ENCODE measurements around the gene KCNN4. TPM values are rescaled to one million over a fixed set of nuclear protein-coding genes. Genes with fewer than 3 reads are reported as not detected.
A peak's percentile ranks its signal among the peaks of the same experiment; 100 is the strongest.

KCNN4 gene
- total and polyA plus RNA-seq, 11 donors = 0.15 to 3.7 (median 0.63) TPM

DNA sequence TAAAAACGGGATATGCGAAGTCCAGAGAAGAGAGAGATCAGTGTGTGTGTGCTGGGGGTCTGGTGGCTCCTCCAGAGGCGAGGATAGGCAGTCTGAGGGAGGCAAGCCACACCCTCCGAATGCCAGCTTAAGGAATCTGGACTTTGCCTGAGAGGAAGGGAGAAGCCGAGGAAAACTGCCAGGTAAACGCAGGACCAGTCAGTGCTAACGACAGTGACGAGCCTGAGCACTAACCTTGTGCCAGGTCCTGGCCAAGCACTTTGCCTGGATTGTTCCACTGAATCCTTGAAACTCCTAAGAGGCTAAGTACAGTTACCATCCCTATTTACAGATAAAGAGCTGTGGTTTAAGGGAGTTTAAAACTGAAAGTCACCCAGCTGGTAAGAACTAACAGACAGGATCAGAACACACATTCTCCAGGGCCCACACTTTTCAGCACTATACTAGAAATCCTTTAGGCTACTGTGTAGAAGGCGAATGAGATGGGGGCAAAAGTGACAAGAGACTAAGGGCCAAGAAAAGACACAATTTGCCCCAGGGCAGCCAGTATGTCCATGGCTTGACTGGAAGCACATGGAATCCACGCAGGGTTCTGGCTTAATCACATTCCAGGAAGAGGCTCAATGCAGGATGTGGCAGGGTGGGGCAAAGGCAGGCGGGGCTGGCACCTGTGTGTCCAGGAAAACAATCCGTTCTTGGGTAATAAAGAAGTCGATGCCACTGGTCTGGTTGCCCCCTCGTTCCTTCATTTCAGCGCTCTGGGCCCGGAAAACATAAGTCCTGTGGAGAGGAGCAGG, 41.1 kb downstream of the KCNN4 start:
- TF ChIP-seq POLR2A (IDR thresholded peaks at IDR 0.05) = no peak
- TF ChIP-seq, protein P1, sequence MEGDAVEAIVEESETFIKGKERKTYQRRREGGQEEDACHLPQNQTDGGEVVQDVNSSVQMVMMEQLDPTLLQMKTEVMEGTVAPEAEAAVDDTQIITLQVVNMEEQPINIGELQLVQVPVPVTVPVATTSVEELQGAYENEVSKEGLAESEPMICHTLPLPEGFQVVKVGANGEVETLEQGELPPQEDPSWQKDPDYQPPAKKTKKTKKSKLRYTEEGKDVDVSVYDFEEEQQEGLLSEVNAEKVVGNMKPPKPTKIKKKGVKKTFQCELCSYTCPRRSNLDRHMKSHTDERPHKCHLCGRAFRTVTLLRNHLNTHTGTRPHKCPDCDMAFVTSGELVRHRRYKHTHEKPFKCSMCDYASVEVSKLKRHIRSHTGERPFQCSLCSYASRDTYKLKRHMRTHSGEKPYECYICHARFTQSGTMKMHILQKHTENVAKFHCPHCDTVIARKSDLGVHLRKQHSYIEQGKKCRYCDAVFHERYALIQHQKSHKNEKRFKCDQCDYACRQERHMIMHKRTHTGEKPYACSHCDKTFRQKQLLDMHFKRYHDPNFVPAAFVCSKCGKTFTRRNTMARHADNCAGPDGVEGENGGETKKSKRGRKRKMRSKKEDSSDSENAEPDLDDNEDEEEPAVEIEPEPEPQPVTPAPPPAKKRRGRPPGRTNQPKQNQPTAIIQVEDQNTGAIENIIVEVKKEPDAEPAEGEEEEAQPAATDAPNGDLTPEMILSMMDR (IDR thresholded peaks at IDR 0.05) = no peak
- Histone ChIP-seq H3K36me3 (peaks cover 0 to 100% (median 94%) of the 10 kb centered on the region in 9 donors), H3K27ac (peak overlapping the region in 1 of 12 donors; percentile 1), H3K4me3 (no peak overlapping the region), H3K27me3 (no peaks in the 10 kb centered on the region), H3K9me3 (no peaks in the 10 kb centered on the region), H3K4me1 (peaks cover 0 to 12% (median 3%) of the 10 kb centered on the region in 12 donors)
- intact Hi-C loops (cut with DNase I) = loop anchor here in 1 of 10 donors (5.0 kb wide), 1 partner anchor 72 kb away; no protein-coding TSS in a partner anchor
- WGBS, 4 donors = 65 to 84% (median 76%) methylated on average over 16 of the region's 16 CpGs
- ATAC-seq = no peak
- no peak for DNase-seq

DNA sequence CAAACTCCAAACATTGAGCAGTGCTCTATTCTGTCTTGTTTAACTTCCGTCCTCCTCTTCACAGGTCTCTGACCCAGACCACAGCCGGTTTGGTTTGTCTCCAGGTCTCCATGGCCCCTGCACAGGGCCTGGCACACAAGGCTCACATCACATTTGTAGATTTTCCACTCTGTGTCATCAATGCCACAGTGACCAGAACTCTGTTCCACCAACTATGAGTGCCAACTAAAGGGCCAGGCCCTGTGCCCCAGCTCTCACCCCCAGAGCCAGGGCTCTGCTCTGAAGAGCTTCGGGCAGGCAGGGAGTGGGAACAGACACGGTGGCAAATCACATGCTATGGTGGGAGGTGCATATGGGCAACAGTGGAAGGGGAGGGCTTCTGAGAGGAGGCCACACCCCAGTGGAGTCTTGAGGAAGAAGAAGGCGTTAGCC, 42.0 kb downstream of the KCNN4 start:
- peak in 2 of 4 donors; percentile 25 to 53 for ATAC-seq
- whole genome bisulfite sequencing, 4 donors = 59 to 62% (median 61%) methylated on average over 5 of the region's 5 CpGs

GRCh38 chr19:43735957-43736356, 44.8 kb downstream of the KCNN4 start:
- Histone ChIP-seq H3K9me3 (no peaks in the 10 kb centered on the region), H3K36me3 (peaks cover 0 to 100% (median 94%) of the 10 kb centered on the region in 9 donors), H3K4me3 (no peak overlapping the region), H3K27me3 (no peaks in the 10 kb centered on the region), H3K27ac (no peak overlapping the region), H3K4me1 (peaks cover 0 to 9% (median 0%) of the 10 kb centered on the region in 12 donors)
- TF ChIP-seq, protein P1 (IDR thresholded peaks at IDR 0.05) = no peak
- TF ChIP-seq POLR2A (IDR thresholded peaks at IDR 0.05) = no peak
- no peak for ATAC-seq
- intact Hi-C loops (cut with DNase I) = loop anchor here in 1 of 10 donors (5.0 kb wide), 1 partner anchor 69 kb away; no protein-coding TSS in a partner anchor
- DNase-seq = no peak

More for the DNA sequence above, 42.0 kb downstream of the KCNN4 start:
- peaks cover 0 to 11% (median 3%) of the 10 kb centered on the region in 12 donors for H3K4me1 ChIP-seq
- no peak for DNase-seq
- no peaks in the 10 kb centered on the region for H3K27me3 ChIP-seq
- H3K4me3 ChIP-seq = no peak overlapping the region
- intact Hi-C loops (cut with DNase I) = loop anchor here in 1 of 10 donors (5.0 kb wide), 1 partner anchor 71 kb away; no protein-coding TSS in a partner anchor
- H3K9me3 ChIP-seq = no peaks in the 10 kb centered on the region
- TF ChIP-seq, protein P1 (IDR thresholded peaks at IDR 0.05) = no peak
- no peak for TF ChIP-seq POLR2A (IDR thresholded peaks at IDR 0.05)
- H3K36me3 ChIP-seq = peaks cover 0 to 100% (median 94%) of the 10 kb centered on the region in 9 donors
- H3K27ac ChIP-seq = no peak overlapping the region

GRCh38 chr19:43735013-43735412, 45.8 kb downstream of the KCNN4 start:
- H3K27ac ChIP-seq = no peak overlapping the region
- H3K9me3 ChIP-seq = no peaks in the 10 kb centered on the region
- intact Hi-C loops (cut with DNase I) = loop anchor here in 1 of 10 donors (5.0 kb wide), 1 partner anchor 68 kb away; no protein-coding TSS in a partner anchor
- peaks cover 0 to 100% (median 94%) of the 10 kb centered on the region in 9 donors for H3K36me3 ChIP-seq
- TF ChIP-seq, protein P1 (IDR thresholded peaks at IDR 0.05) = no peak
- no peak for TF ChIP-seq POLR2A (IDR thresholded peaks at IDR 0.05)
- no peaks in the 10 kb centered on the region for H3K27me3 ChIP-seq
- ATAC-seq = no peak
- no peak for DNase-seq
- peaks cover 0 to 9% (median 0%) of the 10 kb centered on the region in 12 donors for H3K4me1 ChIP-seq
- 97 to 100% (median 98%) methylated on average over 6 of the region's 6 CpGs for WGBS, 4 donors
- H3K4me3 ChIP-seq = no peak overlapping the region

Measured in heart left ventricle (tissue), 16 donors.